Measurements from ENCODE around the gene POU6F1. TPM values are rescaled to one million over a fixed set of nuclear protein-coding genes. Genes with fewer than 3 reads are reported as not detected.

POU6F1 gene
- total and polyA plus RNA-seq, 10 of the 15 experiments (the other 5 are each of a cell fraction or from before 2014, with no cell fraction given): 0.26 to 4.2 (median 1.2) TPM

GRCh38 chr12:51174501-51174900, 43.4 kb downstream of the POU6F1 start (continued):
- TF ChIP-seq USF1 (IDR thresholded peaks at IDR 0.05; ENCODE audit: borderline replicate concordance, extremely low read length, insufficient read depth, low read depth, low read length) (no peak), SREBF2 (IDR thresholded peaks at IDR 0.05; ENCODE audit: low read length) (no peak), BRCA1 (IDR thresholded peaks at IDR 0.05; ENCODE audit: low read depth, low read length) (no peak), RELB (IDR thresholded peaks at IDR 0.05; ENCODE audit: low read depth) (no peak), SKIL (IDR thresholded peaks at IDR 0.05; ENCODE audit: low read depth, poor library complexity, severe bottlenecking) (no peak), MLLT1 (IDR thresholded peaks at IDR 0.05) (no peak), FOS (IDR thresholded peaks at IDR 0.05; ENCODE audit: borderline replicate concordance, extremely low read depth, insufficient read length) (no peak), RFX5 (IDR thresholded peaks at IDR 0.05; ENCODE audit: low read depth, low read length) (no peak)
